ENCODE data around the gene CACNA1A. TPM values are rescaled to one million over a fixed set of nuclear protein-coding genes. Genes with fewer than 3 reads are reported as not detected.
"Not testable (repeated sequence)": the region's sequence is repeated elsewhere in the genome, so short reads cannot be mapped to it uniquely, and the experiment has no call there.

CACNA1A gene
- total RNA-seq, 1 experiment from 2014 or later, result not detected

- in situ Hi-C loops (cut with HindIII; ENCODE audit: low pct_unique_long_range_greater_than_20kb, low sequenced_read_pairs), result no loop called here
- peak; percentile 94 for DNase-seq (ENCODE audit: low read depth)
Observed at GRCh38 chr19:13398780-13399726, 107.2 kb downstream of the CACNA1A start.

GRCh38 chr19:13398182-13398581 is 108.1 kb downstream of the CACNA1A start:
- DNase-seq (ENCODE audit: low read depth), result no peak
- in situ Hi-C loops (cut with HindIII; ENCODE audit: low pct_unique_long_range_greater_than_20kb, low sequenced_read_pairs), result no loop called here

GRCh38 chr19:13396250-13397080 is 109.8 kb downstream of the CACNA1A start:
- peak; percentile 91 for DNase-seq (ENCODE audit: low read depth)
- in situ Hi-C loops (cut with HindIII; ENCODE audit: low pct_unique_long_range_greater_than_20kb, low sequenced_read_pairs), result no loop called here

GRCh38 chr19:13382633-13382938 is 123.7 kb downstream of the CACNA1A start:
- no peak for DNase-seq (ENCODE audit: low read depth)
- in situ Hi-C loops (cut with HindIII; ENCODE audit: low pct_unique_long_range_greater_than_20kb, low sequenced_read_pairs), result no loop called here

- DNase-seq (ENCODE audit: low read depth), result no peak
- in situ Hi-C loops (cut with HindIII; ENCODE audit: low pct_unique_long_range_greater_than_20kb, low sequenced_read_pairs), result no loop called here
Observed at GRCh38 chr19:13381827-13382632, 124.2 kb downstream of the CACNA1A start.

GRCh38 chr19:13376537-13376936 is 129.7 kb downstream of the CACNA1A start:
- in situ Hi-C loops (cut with HindIII; ENCODE audit: low pct_unique_long_range_greater_than_20kb, low sequenced_read_pairs), result no loop called here

GRCh38 chr19:13373599-13373998 is 132.7 kb downstream of the CACNA1A start:
- DNase-seq (ENCODE audit: low read depth), result no peak
- in situ Hi-C loops (cut with HindIII; ENCODE audit: low pct_unique_long_range_greater_than_20kb, low sequenced_read_pairs), result no loop called here

More at GRCh38 chr19:13376537-13376936, 129.7 kb downstream of the CACNA1A start:
- no peak for DNase-seq (ENCODE audit: low read depth)

GRCh38 chr19:13370948-13371347 is 135.3 kb downstream of the CACNA1A start:
- in situ Hi-C loops (cut with HindIII; ENCODE audit: low pct_unique_long_range_greater_than_20kb, low sequenced_read_pairs), result no loop called here
- DNase-seq (ENCODE audit: low read depth), result no peak

GRCh38 chr19:13366529-13367143 is 139.6 kb downstream of the CACNA1A start:
- peak; percentile 46 for DNase-seq (ENCODE audit: low read depth)
- in situ Hi-C loops (cut with HindIII; ENCODE audit: low pct_unique_long_range_greater_than_20kb, low sequenced_read_pairs), result no loop called here

GRCh38 chr19:13363954-13364353 is 142.3 kb downstream of the CACNA1A start:
- DNase-seq (ENCODE audit: low read depth), result no peak
- in situ Hi-C loops (cut with HindIII; ENCODE audit: low pct_unique_long_range_greater_than_20kb, low sequenced_read_pairs), result no loop called here

- DNase-seq (ENCODE audit: low read depth), result no peak
- in situ Hi-C loops (cut with HindIII; ENCODE audit: low pct_unique_long_range_greater_than_20kb, low sequenced_read_pairs), result no loop called here
Observed at GRCh38 chr19:13363245-13363644, 143.0 kb downstream of the CACNA1A start.

GRCh38 chr19:13362668-13363067 is 143.6 kb downstream of the CACNA1A start:
- in situ Hi-C loops (cut with HindIII; ENCODE audit: low pct_unique_long_range_greater_than_20kb, low sequenced_read_pairs), result no loop called here
- no peak for DNase-seq (ENCODE audit: low read depth)

- in situ Hi-C loops (cut with HindIII; ENCODE audit: low pct_unique_long_range_greater_than_20kb, low sequenced_read_pairs), result not testable (repeated sequence)
Observed at GRCh38 chr19:13361726-13362125, 144.6 kb downstream of the CACNA1A start.

GRCh38 chr19:13356686-13357280 is 149.5 kb downstream of the CACNA1A start:
- in situ Hi-C loops (cut with HindIII; ENCODE audit: low pct_unique_long_range_greater_than_20kb, low sequenced_read_pairs), result no loop called here
- no peak for DNase-seq (ENCODE audit: low read depth)

More at GRCh38 chr19:13361726-13362125, 144.6 kb downstream of the CACNA1A start:
- not testable (repeated sequence) for DNase-seq (ENCODE audit: low read depth)

- DNase-seq (ENCODE audit: low read depth), result no peak
- in situ Hi-C loops (cut with HindIII; ENCODE audit: low pct_unique_long_range_greater_than_20kb, low sequenced_read_pairs), result no loop called here
Observed at GRCh38 chr19:13356185-13356584, 150.1 kb downstream of the CACNA1A start.

GRCh38 chr19:13355356-13355755 is 150.9 kb downstream of the CACNA1A start:
- no peak for DNase-seq (ENCODE audit: low read depth)
- in situ Hi-C loops (cut with HindIII; ENCODE audit: low pct_unique_long_range_greater_than_20kb, low sequenced_read_pairs), result no loop called here

- in situ Hi-C loops (cut with HindIII; ENCODE audit: low pct_unique_long_range_greater_than_20kb, low sequenced_read_pairs), result no loop called here
- DNase-seq (ENCODE audit: low read depth), result no peak
Observed at GRCh38 chr19:13353625-13354024, 152.7 kb downstream of the CACNA1A start.

- DNase-seq (ENCODE audit: low read depth), result no peak
Observed at GRCh38 chr19:13350759-13351158, 155.5 kb downstream of the CACNA1A start.

More at GRCh38 chr19:13350759-13351158, 155.5 kb downstream of the CACNA1A start:
- in situ Hi-C loops (cut with HindIII; ENCODE audit: low pct_unique_long_range_greater_than_20kb, low sequenced_read_pairs), result no loop called here
